ENCODE results near the gene SMURF2. TPM values are rescaled to one million over a fixed set of nuclear protein-coding genes. Genes with fewer than 3 reads are reported as not detected.

SMURF2 gene
- total and polyA plus RNA-seq, 10 of the 15 experiments (the other 5 are each of a cell fraction or from before 2014, with no cell fraction given) = 2.8 to 13.4 (median 7.5) TPM

GRCh38 chr17:64506576-64507412 is 155.3 kb downstream of the SMURF2 start, which contains the start of gene CEP95 (continued):
- TF ChIP-seq CUX1 (IDR thresholded peaks at IDR 0.05; ENCODE audit: insufficient replicate concordance, low read depth, low read length) = no peak
- 0 out of 4 replicates have a peak, but pooled peaks have one; percentile 9 to 20 for TF ChIP-seq EP300 (IDR thresholded peaks at IDR 0.05; ENCODE audit: borderline replicate concordance in 1 of 2, control insufficient read depth in 1 of 2, low read depth in 2 of 2, low read length in 2 of 2)
- TF ChIP-seq FOXM1 (IDR thresholded peaks at IDR 0.05; ENCODE audit: low read depth, low read length) = no peak
- TF ChIP-seq NR2C1 (IDR thresholded peaks at IDR 0.05) = no peak; the same call in 1 of the 2 replicates
- TF ChIP-seq TAF1 (IDR thresholded peaks at IDR 0.05; ENCODE audit: borderline replicate concordance, low read depth, low read length) = peak; percentile 87; the same call in 1 of the 2 replicates
- TF ChIP-seq MLLT1 (IDR thresholded peaks at IDR 0.05) = peak; percentile 99
- no peak for TF ChIP-seq RBBP5 (conservative IDR thresholded peaks at IDR 0.05)
- TF ChIP-seq SMC3 (IDR thresholded peaks at IDR 0.05; ENCODE audit: borderline replicate concordance, low read length) = no peak
- TF ChIP-seq RELA (IDR thresholded peaks at IDR 0.05; ENCODE audit: borderline replicate concordance, partially characterized antibody) = peak; percentile 67
- peak; percentile 55 to 71 for TF ChIP-seq EGR1 (IDR thresholded peaks at IDR 0.05; ENCODE audit: borderline replicate concordance in 1 of 2, low read depth in 2 of 2, low read length in 2 of 2)
- TF ChIP-seq CTCF (IDR thresholded peaks at IDR 0.05 in 2 of 3, conservative IDR thresholded peaks at IDR 0.05 in 1 of 3; ENCODE audit: control insufficient read depth in 2 of 3, extremely low read depth in 1 of 3, insufficient read depth in 1 of 3, low read depth in 3 of 3, low read length in 3 of 3) = no peak
- no peak for TF ChIP-seq HDGF (IDR thresholded peaks at IDR 0.05)
- no peak for TF ChIP-seq NR2C2 (IDR thresholded peaks at IDR 0.05; ENCODE audit: borderline replicate concordance, control insufficient read depth, insufficient read length, low read depth)
- 0 out of 2 replicates have a peak, but pooled peaks have one; percentile 42 for TF ChIP-seq ASH2L (IDR thresholded peaks at IDR 0.05; ENCODE audit: borderline replicate concordance, low read depth)
- TF ChIP-seq POLR2A (IDR thresholded peaks at IDR 0.05; ENCODE audit: low read depth, low read length) = peak; percentile 90
- TF ChIP-seq PKNOX1 (IDR thresholded peaks at IDR 0.05) = peak; percentile 63
- TF ChIP-seq ZNF207 (IDR thresholded peaks at IDR 0.05; ENCODE audit: borderline replicate concordance) = peak; percentile 97
- TF ChIP-seq SREBF1 (IDR thresholded peaks at IDR 0.05; ENCODE audit: low read length) = no peak
- no peak for TF ChIP-seq ZNF274 (IDR thresholded peaks at IDR 0.05; ENCODE audit: insufficient read depth, insufficient read length)
- no peak; the same call in 1 of the 2 replicates for TF ChIP-seq SIN3A (IDR thresholded peaks at IDR 0.05; ENCODE audit: low read depth, low read length)
